Muscle of leg (tissue), 11 donors: ENCODE results near the gene PBRM1. TPM values are rescaled to one million over a fixed set of nuclear protein-coding genes. Genes with fewer than 3 reads are reported as not detected.

Experiments used
- DNase-seq: peaks from one replicate; pipeline ENCODE4 v3.0.0; 2013
- H3K27ac ChIP-seq: one replicate; pipeline ENCODE4 v1.5.1; 2013; ENCODE audit warnings: mild to moderate bottlenecking, low read length, control low read depth
- H3K27me3 ChIP-seq: one replicate; pipeline ENCODE4 v1.6.1; 2013; ENCODE audit warnings: low read length; ENCODE audit not compliant: control insufficient read depth, insufficient read depth
- H3K36me3 ChIP-seq: one replicate; pipeline ENCODE4 v1.6.1; 2013; ENCODE audit warnings: low read length; ENCODE audit not compliant: control insufficient read depth, insufficient read depth
- H3K4me1 ChIP-seq: one replicate; pipeline ENCODE4 v1.6.1; 2013; ENCODE audit warnings: low read length; ENCODE audit not compliant: control insufficient read depth, insufficient read depth
- H3K4me3 ChIP-seq: one replicate; pipeline ENCODE4 v1.5.1; 2013; ENCODE audit warnings: low read length, control low read depth
- H3K9me3 ChIP-seq: replicated peaks from 2 replicates; pipeline ENCODE4 v1.6.1; 2013; ENCODE audit warnings: low read depth, low read length; ENCODE audit not compliant: control insufficient read depth
- WGBS: methylation state at CpG from one replicate; pipeline ENCODE4 v1.1.5; 2013; ENCODE audit warnings: missing lambda C conversion rate; ENCODE audit not compliant: insufficient coverage; 5-methylcytosine and 5-hydroxymethylcytosine counted together
- polyA plus RNA-seq, 8 donors: library from polyadenylated mRNA; unstranded; fragments of 120-200 nt; gene quantifications; one replicate each; pipeline versions ENCODE4 v1.2.1 to v1.2.3, GENCODE V29; 2013; ENCODE audit warnings: inconsistent platforms in 1 of 8, low replicate concordance in 1 of 8; ENCODE audit not compliant: insufficient read length in 8 of 8, insufficient read depth in 1 of 8
- total RNA-seq: library from RNA; stranded (reverse); fragments of 120-200 nt; gene quantifications from one replicate; pipeline ENCODE4 v1.2.4, GENCODE V29; 2013

The PBRM1 gene
- total and polyA plus RNA-seq, 9 donors: 26.1 to 53.1 (median 47.3) TPM

- Histone ChIP-seq H3K27me3 (no peaks in the 10 kb centered on the region), H3K4me3 (no peak overlapping the region), H3K4me1 (peaks cover 18% of the 10 kb centered on the region), H3K9me3 (no peaks in the 10 kb centered on the region), H3K36me3 (peaks cover 26% of the 10 kb centered on the region), H3K27ac (no peak overlapping the region)
- 91% methylated on average over 15 of the region's 20 CpGs for WGBS
- no peak for DNase-seq
These were observed 164.8 kb downstream of the PBRM1 start for GRCh38 chr3:52520716-52521487.

- WGBS: 91% methylated on average over 5 of the region's 14 CpGs
- H3K4me1 ChIP-seq: peaks cover 11% of the 10 kb centered on the region
- H3K9me3 ChIP-seq: no peaks in the 10 kb centered on the region
- no peak overlapping the region for H3K4me3 ChIP-seq
- H3K36me3 ChIP-seq: peaks cover 19% of the 10 kb centered on the region
- H3K27me3 ChIP-seq: no peaks in the 10 kb centered on the region
- DNase-seq: no peak
- no peak overlapping the region for H3K27ac ChIP-seq
These were observed 165.5 kb downstream of the PBRM1 start for GRCh38 chr3:52520141-52520667.

GRCh38 chr3:52519445-52520140, 166.1 kb downstream of the PBRM1 start:
- no peaks in the 10 kb centered on the region for H3K27me3 ChIP-seq
- no peak overlapping the region for H3K27ac ChIP-seq
- WGBS: 74% methylated on average over 20 of the region's 22 CpGs
- no peaks in the 10 kb centered on the region for H3K9me3 ChIP-seq
- H3K4me1 ChIP-seq: peaks cover 10% of the 10 kb centered on the region
- DNase-seq: no peak
- H3K36me3 ChIP-seq: peaks cover 15% of the 10 kb centered on the region
- no peak overlapping the region for H3K4me3 ChIP-seq

GRCh38 chr3:52518723-52519444, 166.8 kb downstream of the PBRM1 start:
- H3K4me3 ChIP-seq: no peak overlapping the region
- H3K36me3 ChIP-seq: peaks cover 7% of the 10 kb centered on the region
- peaks cover 9% of the 10 kb centered on the region for H3K4me1 ChIP-seq

GRCh38 chr3:52517796-52518722, 167.7 kb downstream of the PBRM1 start:
- Histone ChIP-seq H3K27ac (no peak overlapping the region), H3K9me3 (no peaks in the 10 kb centered on the region), H3K4me3 (no peak overlapping the region), H3K27me3 (no peaks in the 10 kb centered on the region), H3K4me1 (peaks cover 9% of the 10 kb centered on the region), H3K36me3 (peaks cover 4% of the 10 kb centered on the region)
- 65% methylated on average over 23 of the region's 25 CpGs for WGBS
- no peak for DNase-seq

More at GRCh38 chr3:52518723-52519444, 166.8 kb downstream of the PBRM1 start:
- Histone ChIP-seq H3K27ac (no peak overlapping the region), H3K9me3 (no peaks in the 10 kb centered on the region), H3K27me3 (no peaks in the 10 kb centered on the region)
- no peak for DNase-seq
- 23% methylated on average over 38 of the region's 50 CpGs for WGBS

- H3K27me3 ChIP-seq: no peaks in the 10 kb centered on the region
- peaks cover 9% of the 10 kb centered on the region for H3K4me1 ChIP-seq
- H3K36me3 ChIP-seq: no peaks in the 10 kb centered on the region
- no peak overlapping the region for H3K4me3 ChIP-seq
- H3K9me3 ChIP-seq: no peaks in the 10 kb centered on the region
- 92% methylated on average over 19 of the region's 19 CpGs for WGBS
- DNase-seq: no peak
- no peak overlapping the region for H3K27ac ChIP-seq
These were observed 169.1 kb downstream of the PBRM1 start for GRCh38 chr3:52516509-52517195.

GRCh38 chr3:52515192-52515591, 170.5 kb downstream of the PBRM1 start:
- no peaks in the 10 kb centered on the region for H3K9me3 ChIP-seq
- WGBS: 100% methylated on average over 1 of the region's 6 CpGs
- no peak for DNase-seq
- no peak overlapping the region for H3K4me3 ChIP-seq
- H3K27me3 ChIP-seq: no peaks in the 10 kb centered on the region
- H3K4me1 ChIP-seq: peaks cover 9% of the 10 kb centered on the region
- no peaks in the 10 kb centered on the region for H3K36me3 ChIP-seq
- no peak overlapping the region for H3K27ac ChIP-seq

- peaks cover 9% of the 10 kb centered on the region for H3K4me1 ChIP-seq
- no peaks in the 10 kb centered on the region for H3K9me3 ChIP-seq
- 72% methylated on average over 10 of the region's 11 CpGs for WGBS
- H3K36me3 ChIP-seq: no peaks in the 10 kb centered on the region
- no peaks in the 10 kb centered on the region for H3K27me3 ChIP-seq
- no peak overlapping the region for H3K27ac ChIP-seq
- no peak for DNase-seq
- H3K4me3 ChIP-seq: no peak overlapping the region
These were observed 171.1 kb downstream of the PBRM1 start for GRCh38 chr3:52514576-52514975.

GRCh38 chr3:52513281-52513680, 172.4 kb downstream of the PBRM1 start:
- Histone ChIP-seq H3K4me3 (no peak overlapping the region), H3K27me3 (no peaks in the 10 kb centered on the region), H3K27ac (no peak overlapping the region), H3K9me3 (no peaks in the 10 kb centered on the region), H3K4me1 (peaks cover 5% of the 10 kb centered on the region), H3K36me3 (no peaks in the 10 kb centered on the region)
- 88% methylated on average over 7 of the region's 7 CpGs for WGBS
- no peak for DNase-seq
